Cardiac muscle cell (in vitro differentiated cells and primary cell): ENCODE data around the gene C10orf105. TPM values are rescaled to one million over a fixed set of nuclear protein-coding genes. Genes with fewer than 3 reads are reported as not detected.

Experiments used
- DNase-seq, 2 donors: peaks; one replicate each; pipeline versions ENCODE4 v3.0.0 to v3.0.0-alpha.2; 2010 to 2017; ENCODE audit warnings: low read depth in 1 of 2, low spot score in 1 of 2
- H3K27ac ChIP-seq: fragments of 200-600 bp; sonication (generic); 2 replicates; pipeline ENCODE4 v1.5.1; 2016
- H3K27me3 ChIP-seq: fragments of 200-600 bp; sonication (generic); 2 replicates; pipeline ENCODE4 v1.6.0; 2016; ENCODE audit warnings: control low read depth
- H3K36me3 ChIP-seq: fragments of 200-600 bp; sonication (generic); 2 replicates; pipeline ENCODE4 v1.5.1; 2016; ENCODE audit warnings: control low read depth
- H3K4me1 ChIP-seq: fragments of 200-600 bp; sonication (generic); 2 replicates; pipeline ENCODE4 v1.8.1; 2017; ENCODE audit warnings: low read depth, mild to moderate bottlenecking, mixed run types
- H3K4me3 ChIP-seq: fragments of 200-600 bp; sonication (generic); 2 replicates; pipeline ENCODE4 v1.5.1; 2016; ENCODE audit warnings: mild to moderate bottlenecking
- H3K9me3 ChIP-seq: fragments of 200-600 bp; sonication (generic); 2 replicates; pipeline ENCODE4 v1.5.1; 2017; ENCODE audit warnings: low read depth, mild to moderate bottlenecking, control low read depth
- polyA plus RNA-seq: library from polyadenylated mRNA; unstranded; fragments of >200 nt; fragmentation: Nextera tagmentation; extraction: Ambion mirVana; gene quantifications from 2 replicates; pipeline ENCODE4 v1.2.1, GENCODE V29; 2016
- total RNA-seq: library from RNA; depleted of rRNA; stranded (reverse); fragments of >200 nt; gene quantifications from 2 replicates; pipeline ENCODE4 v1.2.3, GENCODE V29; 2016
- TF ChIP-seq, protein P1 (sequence below): IDR thresholded peaks from 2 replicates; pipeline ENCODE4 v1.5.1; 2012; ENCODE audit warnings: low read depth, mild to moderate bottlenecking, low read length

Gene C10orf105
- total and polyA plus RNA-seq, 2 experiments from 2014 or later, result 0.03 TPM; not detected in 1

- no peaks in the 10 kb centered on the region for H3K36me3 ChIP-seq
- H3K4me3 ChIP-seq, result no peak overlapping the region
- TF ChIP-seq, protein P1, sequence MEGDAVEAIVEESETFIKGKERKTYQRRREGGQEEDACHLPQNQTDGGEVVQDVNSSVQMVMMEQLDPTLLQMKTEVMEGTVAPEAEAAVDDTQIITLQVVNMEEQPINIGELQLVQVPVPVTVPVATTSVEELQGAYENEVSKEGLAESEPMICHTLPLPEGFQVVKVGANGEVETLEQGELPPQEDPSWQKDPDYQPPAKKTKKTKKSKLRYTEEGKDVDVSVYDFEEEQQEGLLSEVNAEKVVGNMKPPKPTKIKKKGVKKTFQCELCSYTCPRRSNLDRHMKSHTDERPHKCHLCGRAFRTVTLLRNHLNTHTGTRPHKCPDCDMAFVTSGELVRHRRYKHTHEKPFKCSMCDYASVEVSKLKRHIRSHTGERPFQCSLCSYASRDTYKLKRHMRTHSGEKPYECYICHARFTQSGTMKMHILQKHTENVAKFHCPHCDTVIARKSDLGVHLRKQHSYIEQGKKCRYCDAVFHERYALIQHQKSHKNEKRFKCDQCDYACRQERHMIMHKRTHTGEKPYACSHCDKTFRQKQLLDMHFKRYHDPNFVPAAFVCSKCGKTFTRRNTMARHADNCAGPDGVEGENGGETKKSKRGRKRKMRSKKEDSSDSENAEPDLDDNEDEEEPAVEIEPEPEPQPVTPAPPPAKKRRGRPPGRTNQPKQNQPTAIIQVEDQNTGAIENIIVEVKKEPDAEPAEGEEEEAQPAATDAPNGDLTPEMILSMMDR, result no peak
- H3K27me3 ChIP-seq, result no peaks in the 10 kb centered on the region
- peaks cover 10% of the 10 kb centered on the region for H3K4me1 ChIP-seq
- H3K27ac ChIP-seq, result no peak overlapping the region
- H3K9me3 ChIP-seq, result no peaks in the 10 kb centered on the region
- peak in 1 of 2 donors; percentile 53 for DNase-seq
Observed at GRCh38 chr10:71666639-71667386, 52.8 kb downstream of the C10orf105 start.

- H3K36me3 ChIP-seq, result no peaks in the 10 kb centered on the region
- H3K4me3 ChIP-seq, result no peak overlapping the region
- H3K27ac ChIP-seq, result no peak overlapping the region
- peaks cover 10% of the 10 kb centered on the region for H3K4me1 ChIP-seq
- DNase-seq, result no peak
- no peaks in the 10 kb centered on the region for H3K27me3 ChIP-seq
- H3K9me3 ChIP-seq, result no peaks in the 10 kb centered on the region
- TF ChIP-seq, protein P1, result no peak
Observed at GRCh38 chr10:71665456-71665855, 54.1 kb downstream of the C10orf105 start.

DNA sequence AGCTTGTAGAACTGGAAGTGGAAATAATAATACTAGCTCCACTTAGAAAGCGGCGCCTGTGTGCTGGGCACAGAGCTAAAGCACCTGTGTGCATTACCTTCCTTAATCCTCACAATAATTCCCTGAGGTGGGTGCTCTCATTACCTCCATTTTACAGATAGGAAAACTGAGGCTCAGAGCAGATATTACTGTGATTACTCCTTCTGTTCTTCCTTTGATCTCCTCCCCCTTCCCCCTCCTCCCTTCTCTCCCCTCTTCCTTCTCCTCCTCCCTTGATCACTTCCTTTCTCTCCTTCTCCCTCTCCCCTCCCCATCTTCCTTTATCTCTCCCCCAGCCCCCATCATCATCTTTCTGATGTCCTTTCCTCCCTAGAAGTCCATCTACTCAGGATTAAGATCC, 55.0 kb downstream of the C10orf105 start:
- no peaks in the 10 kb centered on the region for H3K9me3 ChIP-seq
- no peaks in the 10 kb centered on the region for H3K36me3 ChIP-seq
- H3K27me3 ChIP-seq, result no peaks in the 10 kb centered on the region
- no peak for DNase-seq
- TF ChIP-seq, protein P1, result no peak
- peaks cover 10% of the 10 kb centered on the region for H3K4me1 ChIP-seq
- H3K4me3 ChIP-seq, result no peak overlapping the region
- no peak overlapping the region for H3K27ac ChIP-seq

DNA sequence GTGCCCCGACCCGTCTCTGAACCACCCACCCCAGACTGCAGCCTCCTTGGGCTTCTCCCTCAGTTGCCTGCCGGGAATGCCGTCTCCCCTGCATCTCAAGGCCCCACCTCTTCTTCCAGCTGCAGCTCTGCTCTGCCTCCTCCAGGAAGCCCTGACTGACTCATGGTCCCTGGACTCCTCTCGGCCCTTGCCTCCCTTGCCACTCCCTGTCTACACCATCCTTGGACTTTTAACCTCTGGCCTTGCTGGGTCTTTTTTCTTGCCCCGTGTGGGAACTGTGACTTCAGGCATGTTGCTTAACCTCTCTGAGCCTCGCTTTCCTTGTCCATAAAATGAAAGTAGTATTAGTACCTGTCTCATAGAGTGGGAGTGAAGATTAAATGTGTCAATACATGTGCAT, 56.3 kb downstream of the C10orf105 start:
- H3K9me3 ChIP-seq, result no peaks in the 10 kb centered on the region
- H3K4me1 ChIP-seq, result peaks cover 10% of the 10 kb centered on the region
- no peaks in the 10 kb centered on the region for H3K36me3 ChIP-seq
- no peak overlapping the region for H3K27ac ChIP-seq
- H3K4me3 ChIP-seq, result no peak overlapping the region
- TF ChIP-seq, protein P1, result no peak
- no peak for DNase-seq
- no peaks in the 10 kb centered on the region for H3K27me3 ChIP-seq

DNA sequence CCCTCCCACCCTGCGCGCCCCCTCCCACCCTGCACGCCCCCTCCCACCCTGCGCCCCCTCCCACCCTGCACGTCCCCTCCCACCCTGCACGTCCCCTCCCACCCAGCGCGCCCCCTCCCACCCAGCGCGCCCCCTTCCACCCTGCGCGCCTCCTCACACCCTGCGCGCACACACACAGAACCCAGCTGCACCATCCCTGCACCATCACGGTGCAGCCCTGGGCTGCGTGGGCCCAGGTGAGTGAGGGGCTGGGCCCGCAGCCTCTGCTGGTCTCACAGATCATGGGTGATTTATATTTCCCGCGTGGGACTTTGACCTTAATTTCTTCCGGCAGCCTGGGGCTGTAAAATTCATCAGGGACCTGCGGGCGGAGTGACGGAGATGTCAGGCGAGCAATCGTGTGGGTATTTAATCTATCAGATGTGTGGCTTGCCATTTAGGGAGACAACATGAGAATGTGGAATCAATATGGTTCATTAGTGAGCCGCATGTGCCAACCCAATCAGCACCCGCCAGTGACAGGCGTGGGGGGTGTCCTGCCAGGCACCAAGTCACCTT, 57.7 kb downstream of the C10orf105 start:
- H3K9me3 ChIP-seq, result no peaks in the 10 kb centered on the region
- no peak overlapping the region for H3K27ac ChIP-seq
- H3K4me1 ChIP-seq, result peaks cover 14% of the 10 kb centered on the region

More for the DNA sequence above, 57.7 kb downstream of the C10orf105 start:
- Histone ChIP-seq H3K36me3 (no peaks in the 10 kb centered on the region), H3K4me3 (no peak overlapping the region), H3K27me3 (no peaks in the 10 kb centered on the region)
- DNase-seq, result no peak
- TF ChIP-seq, protein P1, result no peak

Other genes starting within 250 kb of the C10orf105 start
- 1.3 and 1.7 TPM in 2 replicates for gene VSIR, start 53.7 kb upstream of the C10orf105 start, total RNA-seq
- 1.5 and 1.8 TPM in 2 replicates for gene VSIR, start 53.7 kb upstream of the C10orf105 start, polyA plus RNA-seq
- gene PSAP, start 131.5 kb upstream of the C10orf105 start, total RNA-seq, result 554 and 624 TPM in 2 replicates
- gene PSAP, start 131.5 kb upstream of the C10orf105 start, polyA plus RNA-seq, result 844 and 1,063 TPM in 2 replicates
- gene CHST3, start 244.6 kb upstream of the C10orf105 start, total RNA-seq, result 15.4 and 22.5 TPM in 2 replicates
- gene CHST3, start 244.6 kb upstream of the C10orf105 start, polyA plus RNA-seq, result 1.9 and 4.8 TPM in 2 replicates